Omental fat pad (tissue), 4 donors: Measurements from ENCODE around the gene NRXN2. TPM values are rescaled to one million over a fixed set of nuclear protein-coding genes. Genes with fewer than 3 reads are reported as not detected.

Source experiments
- ATAC-seq: fragments of 150-250 bp; one replicate; pipeline ENCODE4 v1.9.1; 2016; ENCODE audit warnings: mild to moderate bottlenecking, moderate library complexity; ENCODE audit not compliant: low FRiP score
- DNase-seq: peaks from one replicate; pipeline ENCODE4 v3.0.0-alpha.2; 2019; ENCODE audit warnings: low spot score
- CTCF ChIP-seq, 3 donors: fragments of 450-650 bp; IDR thresholded peaks; one replicate each; pipeline ENCODE4 v1.5.1; 2016 to 2017; ENCODE audit warnings: antibody characterized with exemption in 3 of 3, mild to moderate bottlenecking in 3 of 3, moderate library complexity in 2 of 3
- total RNA-seq, 4 donors: library from RNA; depleted of rRNA; stranded (reverse); fragments of >200 nt; gene quantifications; one replicate each; pipeline ENCODE4 v1.1.0, GENCODE V29; 2016

Gene NRXN2
- total RNA-seq, 4 donors from 2014 or later = 1.5 to 6.3 (median 3.4) TPM

GRCh38 chr11:64688534-64688982 lies 34.4 kb downstream of the NRXN2 start:
- DNase-seq (peak; percentile 83), ATAC-seq (peak; percentile 95)
- peak in 2 of 3 donors; percentile 67 to 71 for TF ChIP-seq CTCF (IDR thresholded peaks at IDR 0.05)

DNA sequence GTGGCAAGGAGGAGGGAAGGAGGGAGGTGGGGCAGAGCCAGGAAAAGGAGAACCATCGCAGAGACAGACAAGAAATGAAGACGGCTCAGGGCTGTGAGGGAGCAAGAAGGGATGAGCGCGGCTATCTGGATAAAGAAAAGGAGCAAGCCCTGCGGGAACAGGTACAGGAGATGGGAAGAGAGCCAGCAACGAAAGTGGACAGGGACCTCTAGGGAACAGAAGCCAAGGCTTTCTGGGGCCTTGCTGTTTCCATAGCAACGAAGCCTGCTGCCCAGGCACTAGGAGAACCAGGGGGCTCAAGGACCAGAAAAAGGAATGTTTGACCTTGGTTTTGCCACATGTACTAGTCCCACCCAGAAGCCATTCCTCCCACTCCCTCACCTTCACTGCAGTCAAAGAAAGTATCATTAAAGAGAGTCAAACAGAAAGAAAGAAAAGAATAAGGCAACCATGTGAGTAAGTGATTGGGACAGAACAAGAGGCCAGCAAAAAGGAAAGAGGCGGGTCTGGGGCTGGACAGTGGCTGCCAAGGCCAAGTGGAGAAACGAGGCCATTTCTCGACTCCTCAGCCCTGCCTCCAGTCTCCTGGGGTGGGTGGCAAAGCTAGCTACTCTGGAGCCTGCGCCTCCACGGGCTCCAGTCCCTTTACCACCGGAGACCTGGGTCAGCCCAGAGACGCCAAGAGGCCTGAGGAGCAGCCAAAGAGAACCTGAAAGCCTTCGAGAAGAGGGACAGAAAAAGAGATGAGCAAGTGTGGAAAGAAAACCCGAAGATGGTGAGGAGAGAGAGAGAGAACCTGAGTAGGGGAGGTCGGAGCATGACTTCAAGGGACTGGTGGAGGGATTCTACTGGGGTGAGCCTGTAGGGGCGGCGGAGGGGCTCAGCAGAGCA lies 35.1 kb downstream of the NRXN2 start:
- no peak for TF ChIP-seq CTCF (IDR thresholded peaks at IDR 0.05)
- DNase-seq (no peak), ATAC-seq (no peak)

DNA sequence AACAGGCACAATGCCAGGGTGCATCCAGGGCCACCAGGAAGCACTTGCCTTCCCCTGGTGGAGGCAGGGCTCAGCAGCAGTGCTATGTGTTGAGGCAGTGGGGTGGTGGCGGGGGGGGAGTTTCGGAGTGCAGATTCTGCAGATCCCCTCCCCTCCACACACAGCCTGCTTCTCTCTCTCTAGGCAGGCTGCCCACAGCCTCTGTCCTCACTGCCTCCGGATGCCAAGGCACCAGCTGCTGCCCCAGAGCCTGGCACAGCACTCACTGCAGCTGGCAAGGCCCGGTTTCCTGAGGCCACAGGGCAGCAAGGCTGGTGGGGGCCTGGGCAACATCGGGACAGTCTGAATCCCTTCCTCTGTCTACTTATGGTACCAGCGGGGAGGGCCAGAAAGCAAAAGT lies 35.8 kb downstream of the NRXN2 start:
- DNase-seq = no peak
- no peak for TF ChIP-seq CTCF (IDR thresholded peaks at IDR 0.05)
- ATAC-seq = no peak

DNA sequence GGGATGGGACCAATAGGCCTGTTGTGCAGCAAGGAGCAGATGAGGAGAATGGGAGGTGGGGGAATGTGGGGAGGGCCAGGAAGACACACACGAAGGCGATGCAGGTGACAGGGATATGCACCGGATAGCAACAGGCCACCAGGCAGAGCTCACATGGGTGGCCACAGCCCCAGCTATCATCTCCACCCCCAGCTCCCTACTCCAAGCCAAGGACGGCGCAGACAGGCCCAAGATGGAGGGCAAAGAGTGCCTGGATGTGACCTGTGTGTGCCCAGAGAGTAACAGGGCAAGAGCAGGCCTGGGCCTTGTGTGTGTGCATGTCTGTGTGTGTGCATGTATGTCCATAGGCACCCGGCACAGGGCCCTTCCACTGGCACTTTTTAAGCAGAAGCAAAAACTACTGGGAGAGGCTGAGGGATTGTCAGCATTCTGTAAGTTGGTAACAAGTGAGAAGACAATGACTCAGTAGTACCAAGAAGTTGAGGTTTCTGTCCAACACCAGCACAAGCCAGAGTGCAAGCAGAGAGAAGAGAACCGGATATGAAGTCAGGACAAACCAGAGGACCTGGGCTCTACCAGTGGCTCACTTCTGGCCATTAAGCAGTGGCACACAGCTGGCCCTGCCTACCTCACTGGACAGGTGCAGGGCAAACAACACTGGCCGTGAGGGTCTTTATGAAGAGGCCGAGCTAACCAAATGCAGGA lies 36.4 kb downstream of the NRXN2 start:
- no peak for ATAC-seq
- TF ChIP-seq CTCF (IDR thresholded peaks at IDR 0.05) = no peak
- DNase-seq = no peak

- TF ChIP-seq CTCF (IDR thresholded peaks at IDR 0.05) = no peak
- ATAC-seq = no peak
- DNase-seq = no peak
Measured at GRCh38 chr11:64685536-64685935, 37.5 kb downstream of the NRXN2 start.

- DNase-seq (no peak), ATAC-seq (no peak)
- TF ChIP-seq CTCF (IDR thresholded peaks at IDR 0.05) = no peak
Measured at GRCh38 chr11:64684357-64684756, 38.6 kb downstream of the NRXN2 start.
